Measurements from ENCODE around the gene PEX19. TPM values are rescaled to one million over a fixed set of nuclear protein-coding genes. Genes with fewer than 3 reads are reported as not detected.

PEX19 gene
- total RNA-seq, 1 donor from 2014 or later: 74.6 TPM

- H3K4me3 ChIP-seq: no peak overlapping the region
- H3K9ac ChIP-seq: no peak overlapping the region
- no peak overlapping the region for H3K27ac Mint-ChIP-seq
- peaks cover 4% of the 10 kb centered on the region for H3K27me3 Mint-ChIP-seq (ENCODE audit: insufficient read depth, low read depth)
- H3K4me1 ChIP-seq: peaks cover 24% of the 10 kb centered on the region
- H3K4me1 Mint-ChIP-seq: peaks cover 33% of the 10 kb centered on the region
- H3F3A ChIP-seq (ENCODE audit: low read depth): peaks cover 19% of the 10 kb centered on the region
- TF ChIP-seq EZH2 (IDR thresholded peaks at IDR 0.05): no peak
- TF ChIP-seq, protein P1, sequence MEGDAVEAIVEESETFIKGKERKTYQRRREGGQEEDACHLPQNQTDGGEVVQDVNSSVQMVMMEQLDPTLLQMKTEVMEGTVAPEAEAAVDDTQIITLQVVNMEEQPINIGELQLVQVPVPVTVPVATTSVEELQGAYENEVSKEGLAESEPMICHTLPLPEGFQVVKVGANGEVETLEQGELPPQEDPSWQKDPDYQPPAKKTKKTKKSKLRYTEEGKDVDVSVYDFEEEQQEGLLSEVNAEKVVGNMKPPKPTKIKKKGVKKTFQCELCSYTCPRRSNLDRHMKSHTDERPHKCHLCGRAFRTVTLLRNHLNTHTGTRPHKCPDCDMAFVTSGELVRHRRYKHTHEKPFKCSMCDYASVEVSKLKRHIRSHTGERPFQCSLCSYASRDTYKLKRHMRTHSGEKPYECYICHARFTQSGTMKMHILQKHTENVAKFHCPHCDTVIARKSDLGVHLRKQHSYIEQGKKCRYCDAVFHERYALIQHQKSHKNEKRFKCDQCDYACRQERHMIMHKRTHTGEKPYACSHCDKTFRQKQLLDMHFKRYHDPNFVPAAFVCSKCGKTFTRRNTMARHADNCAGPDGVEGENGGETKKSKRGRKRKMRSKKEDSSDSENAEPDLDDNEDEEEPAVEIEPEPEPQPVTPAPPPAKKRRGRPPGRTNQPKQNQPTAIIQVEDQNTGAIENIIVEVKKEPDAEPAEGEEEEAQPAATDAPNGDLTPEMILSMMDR (IDR thresholded peaks at IDR 0.05): no peak
- no peak for TF ChIP-seq EZH2phosphoT487 (IDR thresholded peaks at IDR 0.05)
- H3K27ac ChIP-seq: peak overlapping the region; percentile 8
- H3K36me3 Mint-ChIP-seq: peaks cover 7% of the 10 kb centered on the region
- H3K27me3 ChIP-seq: no peaks in the 10 kb centered on the region
- peaks cover 79% of the 10 kb centered on the region for H3K79me2 ChIP-seq (ENCODE audit: low read depth)
- H3K36me3 ChIP-seq: no peaks in the 10 kb centered on the region
- no peaks in the 10 kb centered on the region for H3K9me3 ChIP-seq (ENCODE audit: low read depth)
- no peak for DNase-seq (ENCODE audit: low spot score)
- no peak overlapping the region for H3K4me3 Mint-ChIP-seq
- no peak overlapping the region for H2AFZ ChIP-seq (replicated peaks)
- H3K4me2 ChIP-seq: no peak overlapping the region
- no peaks in the 10 kb centered on the region for H3K9me3 Mint-ChIP-seq
- H4K20me1 ChIP-seq (ENCODE audit: low read depth): peaks cover 32% of the 10 kb centered on the region
Observed at GRCh38 chr1:160258177-160258798, 26.6 kb downstream of the PEX19 start.

- no peaks in the 10 kb centered on the region for H3K27me3 ChIP-seq
- no peaks in the 10 kb centered on the region for H3K9me3 Mint-ChIP-seq
- H3K36me3 ChIP-seq: no peaks in the 10 kb centered on the region
- H3K4me3 Mint-ChIP-seq: no peak overlapping the region
- H3K4me1 Mint-ChIP-seq: peaks cover 33% of the 10 kb centered on the region
- H3K9ac ChIP-seq: no peak overlapping the region
- no peak overlapping the region for H3K4me3 ChIP-seq
- H4K20me1 ChIP-seq (ENCODE audit: low read depth): peaks cover 33% of the 10 kb centered on the region
- peaks cover 6% of the 10 kb centered on the region for H3K27me3 Mint-ChIP-seq (ENCODE audit: insufficient read depth, low read depth)
- peak; percentile 34 for DNase-seq (ENCODE audit: low spot score)
- H3K9me3 ChIP-seq (ENCODE audit: low read depth): no peaks in the 10 kb centered on the region
- no peak overlapping the region for H2AFZ ChIP-seq (replicated peaks)
- peaks cover 24% of the 10 kb centered on the region for H3F3A ChIP-seq (ENCODE audit: low read depth)
- TF ChIP-seq, protein P1 (IDR thresholded peaks at IDR 0.05): no peak
- TF ChIP-seq EZH2 (IDR thresholded peaks at IDR 0.05) (no peak), EZH2phosphoT487 (IDR thresholded peaks at IDR 0.05) (no peak)
- no peak overlapping the region for H3K27ac Mint-ChIP-seq
- H3K27ac ChIP-seq: peak overlapping the region; percentile 8
- H3K79me2 ChIP-seq (ENCODE audit: low read depth): peaks cover 86% of the 10 kb centered on the region
- no peak overlapping the region for H3K4me2 ChIP-seq
- peaks cover 21% of the 10 kb centered on the region for H3K4me1 ChIP-seq
- peaks cover 7% of the 10 kb centered on the region for H3K36me3 Mint-ChIP-seq
Observed at GRCh38 chr1:160257411-160258015, 27.4 kb downstream of the PEX19 start.

- peaks cover 34% of the 10 kb centered on the region for H3K4me1 Mint-ChIP-seq
- TF ChIP-seq EZH2 (IDR thresholded peaks at IDR 0.05) (no peak), EZH2phosphoT487 (IDR thresholded peaks at IDR 0.05) (no peak)
- TF ChIP-seq, protein P1 (IDR thresholded peaks at IDR 0.05): no peak
- no peak overlapping the region for H3K4me2 ChIP-seq
- H3K79me2 ChIP-seq (ENCODE audit: low read depth): peaks cover 89% of the 10 kb centered on the region
- no peaks in the 10 kb centered on the region for H3K9me3 Mint-ChIP-seq
- H3K4me3 ChIP-seq: no peak overlapping the region
- H2AFZ ChIP-seq (replicated peaks): no peak overlapping the region
- H3K27ac ChIP-seq: no peak overlapping the region
- H3K36me3 ChIP-seq: no peaks in the 10 kb centered on the region
- peaks cover 24% of the 10 kb centered on the region for H3F3A ChIP-seq (ENCODE audit: low read depth)
- H3K27me3 Mint-ChIP-seq (ENCODE audit: insufficient read depth, low read depth): peaks cover 6% of the 10 kb centered on the region
- H3K27me3 ChIP-seq: no peaks in the 10 kb centered on the region
- no peak for DNase-seq (ENCODE audit: low spot score)
- H3K4me1 ChIP-seq: peaks cover 21% of the 10 kb centered on the region
- H3K27ac Mint-ChIP-seq: no peak overlapping the region
- peaks cover 42% of the 10 kb centered on the region for H4K20me1 ChIP-seq (ENCODE audit: low read depth)
- H3K36me3 Mint-ChIP-seq: peaks cover 7% of the 10 kb centered on the region
- H3K4me3 Mint-ChIP-seq: no peak overlapping the region
- no peak overlapping the region for H3K9ac ChIP-seq
- no peaks in the 10 kb centered on the region for H3K9me3 ChIP-seq (ENCODE audit: low read depth)
Observed at GRCh38 chr1:160256396-160257046, 28.4 kb downstream of the PEX19 start.

Data from neural progenitor cell (in vitro differentiated cells).